CD14-positive monocyte (primary cell): ENCODE measurements around the gene KCTD2. TPM values are rescaled to one million over a fixed set of nuclear protein-coding genes. Genes with fewer than 3 reads are reported as not detected.
A peak's percentile ranks its signal among the peaks of the same experiment; 100 is the strongest.

Source experiments
- DNase-seq, 3 donors: peaks; one replicate each; pipeline ENCODE4 v3.0.0-alpha.2; 2011 to 2022
- H2AFZ ChIP-seq: 2 replicates; pipeline ENCODE4 v1.6.0; 2012; ENCODE audit warnings: mild to moderate bottlenecking, low read depth, low read length, inconsistent platforms; ENCODE audit not compliant: insufficient read depth, poor library complexity, severe bottlenecking
- H3K27ac ChIP-seq, 2 donors: 1 replicate in 1 of 2; 2 replicates in 1 of 2; pipeline ENCODE4 v1.5.1; 2012 to 2013; ENCODE audit warnings: low read length in 2 of 2, control low read depth in 1 of 2, inconsistent platforms in 1 of 2, low read depth in 1 of 2, mild to moderate bottlenecking in 1 of 2
- H3K27me3 ChIP-seq, 2 donors: one replicate each; pipeline versions ENCODE4 v1.6.0 to v1.6.1; 2011 to 2013; ENCODE audit warnings: low read length in 2 of 2; ENCODE audit not compliant: control insufficient read depth in 2 of 2, insufficient read depth in 2 of 2
- H3K36me3 ChIP-seq, 2 donors: replicated peaks in 1 of 2; 1 replicate in 1 of 2; 2 replicates in 1 of 2; pipeline versions ENCODE4 v1.5.1 to v1.6.1; 2012 to 2013; ENCODE audit warnings: low read length in 2 of 2, control low read depth in 1 of 2, inconsistent platforms in 1 of 2, mild to moderate bottlenecking in 1 of 2; ENCODE audit not compliant: insufficient read depth in 2 of 2, control insufficient read depth in 1 of 2
- H3K4me1 ChIP-seq, 2 donors: 1 replicate in 1 of 2; 2 replicates in 1 of 2; pipeline versions ENCODE4 v1.5.1 to v1.6.1; 2012 to 2013; ENCODE audit warnings: low read length in 2 of 2, control low read depth in 1 of 2, inconsistent platforms in 1 of 2, mild to moderate bottlenecking in 1 of 2, moderate library complexity in 1 of 2; ENCODE audit not compliant: insufficient read depth in 2 of 2, control insufficient read depth in 1 of 2
- H3K4me2 ChIP-seq: replicated peaks from 2 replicates; pipeline ENCODE3; 2012; ENCODE audit warnings: low read length, moderate library complexity, mild to moderate bottlenecking; ENCODE audit not compliant: poor library complexity, severe bottlenecking; ENCODE audit errors: extremely low read depth
- H3K4me3 ChIP-seq, 3 experiments: fragments of 200-600 bp in 1 of 3; sonication (generic) in 1 of 3; replicated peaks in 1 of 3; 1 replicate in 2 of 3; 2 replicates in 1 of 3; pipeline ENCODE4 v1.5.1; 2011 to 2013; ENCODE audit warnings: low read length in 3 of 3, mild to moderate bottlenecking in 3 of 3, control low read depth in 2 of 3, low read depth in 2 of 3, inconsistent platforms in 1 of 3, moderate library complexity in 1 of 3
- H3K79me2 ChIP-seq: 2 replicates; pipeline ENCODE4 v1.6.0; 2012; ENCODE audit warnings: mild to moderate bottlenecking, control low read depth, inconsistent platforms, low read length, moderate library complexity; ENCODE audit not compliant: insufficient read depth
- H3K9ac ChIP-seq: 2 replicates; pipeline ENCODE4 v1.6.0; 2017; ENCODE audit warnings: low read length, mild to moderate bottlenecking; ENCODE audit not compliant: insufficient read depth, poor library complexity, severe bottlenecking
- H3K9me3 ChIP-seq, 2 donors: replicated peaks in 1 of 2; 1 replicate in 1 of 2; 2 replicates in 1 of 2; pipeline versions ENCODE4 v1.5.1 to v1.6.1; 2012 to 2013; ENCODE audit warnings: low read length in 2 of 2, control low read depth in 1 of 2; ENCODE audit not compliant: control insufficient read depth in 1 of 2, insufficient read depth in 1 of 2
- H4K20me1 ChIP-seq: 2 replicates; pipeline ENCODE4 v1.6.0; 2012; ENCODE audit warnings: mild to moderate bottlenecking, low read length, control low read depth, moderate library complexity; ENCODE audit not compliant: insufficient read depth
- H3K27ac Mint-ChIP-seq, 7 donors: one replicate each; pipeline ENCODE4 v1.8.0; 2020; ENCODE audit warnings: mild to moderate bottlenecking in 7 of 7, mixed read lengths in 7 of 7, moderate library complexity in 6 of 7, inconsistent platforms in 2 of 7
- H3K27me3 Mint-ChIP-seq, 3 donors: one replicate each; pipeline ENCODE4 v1.8.0; 2021 to 2022; ENCODE audit warnings: low read depth in 3 of 3, mild to moderate bottlenecking in 3 of 3, mixed read lengths in 3 of 3, moderate library complexity in 3 of 3, inconsistent platforms in 1 of 3
- H3K36me3 Mint-ChIP-seq, 2 donors: one replicate each; pipeline ENCODE4 v1.8.0; 2020; ENCODE audit warnings: mixed read lengths in 2 of 2, inconsistent platforms in 1 of 2, mild to moderate bottlenecking in 1 of 2
- H3K4me1 Mint-ChIP-seq: one replicate; pipeline ENCODE4 v1.8.0; 2020; ENCODE audit warnings: mild to moderate bottlenecking, mixed read lengths
- H3K4me3 Mint-ChIP-seq, 2 donors: one replicate each; pipeline ENCODE4 v1.8.0; 2020; ENCODE audit warnings: mild to moderate bottlenecking in 2 of 2, mixed read lengths in 2 of 2, moderate library complexity in 1 of 2
- H3K9me3 Mint-ChIP-seq, 7 donors: one replicate each; pipeline ENCODE4 v1.8.0; 2020 to 2022; ENCODE audit warnings: mixed read lengths in 7 of 7, mild to moderate bottlenecking in 6 of 7, moderate library complexity in 6 of 7, inconsistent platforms in 2 of 7
- WGBS: methylation state at CpG from one replicate; pipeline ENCODE4 v1.1.5; 2013; ENCODE audit warnings: missing lambda C conversion rate; ENCODE audit not compliant: insufficient coverage; 5-methylcytosine and 5-hydroxymethylcytosine counted together
- intact Hi-C, 2 donors: fragments of 100-400 bp; cut with micrococcal nuclease; formaldehyde crosslinking; loops; one replicate each; pipeline versions ENCODE4 v1.15.0 to v1.15.1; 2023
- polyA plus RNA-seq, 3 donors: library from polyadenylated mRNA; depleted of rRNA in 1 of 3; unstranded in 2 of 3; stranded (reverse) in 1 of 3; fragments of 300-500 nt in 2 of 3; fragments of >200 nt in 1 of 3; fragmentation: Illumina TruSeq in 2 of 3; gene quantifications; 1 replicate in 2 of 3; 2 replicates in 1 of 3; pipeline ENCODE4 v1.2.3, GENCODE V29; 2012 to 2021
- TF ChIP-seq, protein P1 (sequence below): fragments of 200-600 bp; IDR thresholded peaks from one replicate; pipeline ENCODE4 v1.8.0; 2022; ENCODE audit warnings: antibody characterized with exemption, mild to moderate bottlenecking

Gene KCTD2
- polyA plus RNA-seq, 3 donors, result 2.8 to 17.0 (median 2.9) TPM

DNA sequence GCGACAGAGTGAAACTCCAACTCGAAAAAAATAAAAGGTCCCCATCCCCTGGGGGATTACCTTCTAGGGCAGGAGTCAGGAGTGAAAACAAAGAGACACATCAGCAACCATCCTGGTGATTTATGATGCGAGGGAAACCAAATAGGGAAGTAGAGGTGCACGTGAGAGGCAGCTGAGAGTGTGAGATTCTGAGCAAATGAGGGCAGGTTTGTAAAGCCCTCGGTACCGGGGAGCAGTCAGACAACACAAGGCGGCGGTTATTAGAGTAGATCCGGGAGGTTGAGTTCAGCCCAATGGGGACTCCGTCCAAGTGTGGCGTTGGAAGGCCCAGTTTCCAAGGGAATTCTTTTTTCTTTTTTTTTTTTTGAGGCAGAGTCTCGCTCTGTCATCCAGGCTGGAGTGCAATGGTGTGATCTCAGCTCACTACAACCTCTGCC, 55.4 kb downstream of the KCTD2 start:
- no peaks in the 10 kb centered on the region for H3K9me3 Mint-ChIP-seq
- H3K27ac Mint-ChIP-seq, result peak overlapping the region; percentile 63 to 90 (median 80)
- intact Hi-C loops, result no loop called here
- peaks cover 22% of the 10 kb centered on the region for H3K4me1 Mint-ChIP-seq
- WGBS, result 11% methylated on average over 10 of the region's 12 CpGs
- H3K27ac ChIP-seq, result no peak overlapping the region
- no peak overlapping the region for H3K4me3 ChIP-seq
- peak; percentile 74 to 88 (median 76) for DNase-seq
- H3K4me2 ChIP-seq, result no peak overlapping the region
- no peaks in the 10 kb centered on the region for H3K9me3 ChIP-seq
- H3K36me3 Mint-ChIP-seq, result peaks cover 67 to 93% of the 10 kb centered on the region in 2 donors
- H3K27me3 ChIP-seq, result no peaks in the 10 kb centered on the region
- peaks cover 4% of the 10 kb centered on the region for H4K20me1 ChIP-seq
- H3K4me1 ChIP-seq, result peaks cover 13% of the 10 kb centered on the region in 2 donors
- no peak overlapping the region for H2AFZ ChIP-seq
- H3K79me2 ChIP-seq, result no peaks in the 10 kb centered on the region
- H3K9ac ChIP-seq, result no peak overlapping the region
- H3K27me3 Mint-ChIP-seq, result peaks cover 0 to 4% (median 3%) of the 10 kb centered on the region in 3 donors
- peaks cover 43 to 67% of the 10 kb centered on the region in 2 donors for H3K36me3 ChIP-seq
- H3K4me3 Mint-ChIP-seq, result peak overlapping the region; percentile 21 to 39
- TF ChIP-seq, protein P1, sequence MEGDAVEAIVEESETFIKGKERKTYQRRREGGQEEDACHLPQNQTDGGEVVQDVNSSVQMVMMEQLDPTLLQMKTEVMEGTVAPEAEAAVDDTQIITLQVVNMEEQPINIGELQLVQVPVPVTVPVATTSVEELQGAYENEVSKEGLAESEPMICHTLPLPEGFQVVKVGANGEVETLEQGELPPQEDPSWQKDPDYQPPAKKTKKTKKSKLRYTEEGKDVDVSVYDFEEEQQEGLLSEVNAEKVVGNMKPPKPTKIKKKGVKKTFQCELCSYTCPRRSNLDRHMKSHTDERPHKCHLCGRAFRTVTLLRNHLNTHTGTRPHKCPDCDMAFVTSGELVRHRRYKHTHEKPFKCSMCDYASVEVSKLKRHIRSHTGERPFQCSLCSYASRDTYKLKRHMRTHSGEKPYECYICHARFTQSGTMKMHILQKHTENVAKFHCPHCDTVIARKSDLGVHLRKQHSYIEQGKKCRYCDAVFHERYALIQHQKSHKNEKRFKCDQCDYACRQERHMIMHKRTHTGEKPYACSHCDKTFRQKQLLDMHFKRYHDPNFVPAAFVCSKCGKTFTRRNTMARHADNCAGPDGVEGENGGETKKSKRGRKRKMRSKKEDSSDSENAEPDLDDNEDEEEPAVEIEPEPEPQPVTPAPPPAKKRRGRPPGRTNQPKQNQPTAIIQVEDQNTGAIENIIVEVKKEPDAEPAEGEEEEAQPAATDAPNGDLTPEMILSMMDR, result no peak

DNA sequence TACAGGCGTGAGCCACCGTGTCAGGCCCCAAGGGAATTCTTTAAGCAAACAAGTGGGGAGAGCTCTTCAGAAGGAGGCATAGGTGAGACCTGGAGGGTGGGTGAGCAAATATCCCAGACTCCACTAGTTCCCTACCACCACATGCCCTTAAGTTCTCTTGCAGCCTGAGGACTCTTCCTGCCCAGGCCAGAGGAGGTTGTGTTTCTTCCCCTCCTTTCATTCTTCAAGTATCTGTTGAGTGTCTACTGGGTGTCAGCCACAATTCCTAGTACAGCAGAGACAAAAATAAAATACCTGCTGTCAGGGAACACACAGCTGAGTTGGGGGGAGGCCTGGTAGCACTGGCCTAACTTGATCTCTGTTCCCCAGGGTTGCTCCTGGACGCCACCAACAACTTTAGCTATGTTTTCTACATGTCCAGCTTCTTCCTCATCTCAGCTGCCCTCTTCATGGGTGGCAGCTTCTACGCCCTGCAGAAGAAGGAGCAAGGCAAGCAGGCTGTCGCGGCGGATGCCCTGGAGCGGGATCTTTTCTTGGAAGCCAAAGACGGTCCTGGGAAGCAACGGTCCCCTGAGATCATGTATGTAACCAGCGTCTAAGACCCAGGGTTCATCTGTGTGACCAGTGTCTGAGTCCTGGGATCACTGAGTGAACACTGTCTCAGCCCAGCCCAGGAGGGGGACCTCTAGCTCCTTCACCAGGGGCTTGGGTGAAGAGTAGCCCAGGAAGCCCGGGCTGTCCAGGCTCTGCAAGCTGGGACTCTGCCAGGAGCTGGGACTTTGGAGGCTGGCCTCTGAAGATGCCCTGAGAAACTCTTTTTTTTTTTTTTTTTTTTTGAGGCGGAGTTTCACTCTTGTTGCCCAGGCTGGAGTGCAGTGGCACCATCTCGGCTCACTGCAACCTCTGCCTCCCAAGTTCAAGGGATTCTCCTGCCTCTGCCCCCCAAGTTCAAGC, 56.9 kb downstream of the KCTD2 start:
- Mint-ChIP-seq H3K9me3 (no peaks in the 10 kb centered on the region), H3K4me3 (no peak overlapping the region), H3K27ac (peak overlapping the region in 1 of 7 donors; percentile 23), H3K27me3 (peaks cover 0 to 9% (median 7%) of the 10 kb centered on the region in 3 donors), H3K4me1 (peaks cover 26% of the 10 kb centered on the region), H3K36me3 (peaks cover 54 to 79% of the 10 kb centered on the region in 2 donors)
- intact Hi-C loops, result no loop called here
- Histone ChIP-seq H3K4me1 (peaks cover 17 to 18% of the 10 kb centered on the region in 2 donors), H3K9me3 (no peaks in the 10 kb centered on the region), H4K20me1 (peaks cover 4% of the 10 kb centered on the region), H3K4me2 (no peak overlapping the region), H3K4me3 (no peak overlapping the region), H3K27ac (no peak overlapping the region), H3K9ac (no peak overlapping the region), H3K36me3 (peaks cover 32 to 52% of the 10 kb centered on the region in 2 donors), H2AFZ (no peak overlapping the region), H3K27me3 (no peaks in the 10 kb centered on the region), H3K79me2 (no peaks in the 10 kb centered on the region)
- WGBS, result 98% methylated on average over 9 of the region's 14 CpGs
- DNase-seq, result no peak
- TF ChIP-seq, protein P1, result no peak
